Common myeloid progenitor, CD34-positive (primary cell): ENCODE measurements around the gene DCAF5.
"Not testable (repeated sequence)": the region's sequence is repeated elsewhere in the genome, so short reads cannot be mapped to it uniquely, and the experiment has no call there.

Experiments
- CTCF ChIA-PET: fragments of 350-600 bp; sonication (Branson Sonifier 250); formaldehyde crosslinking; loops from one replicate; lab custom pipeline; 2021; ENCODE audit warnings: antibody characterized with exemption; lab: Charles Lee
- POLR2A ChIA-PET: fragments of 350-600 bp; sonication (Branson Sonifier 250); formaldehyde crosslinking; loops from one replicate; lab custom pipeline; 2021; ENCODE audit warnings: antibody characterized with exemption; lab: Charles Lee
- DNase-seq, 3 donors: peaks; one replicate each; pipeline versions ENCODE4 v3.0.0 to v3.0.0-alpha.2; 2013
- H3K27ac ChIP-seq, 2 experiments: 1 replicate in 1 of 2; 2 replicates in 1 of 2; pipeline ENCODE4 v1.7.0; 2013; ENCODE audit warnings: inconsistent platforms in 2 of 2, low read length in 2 of 2, mild to moderate bottlenecking in 2 of 2, low read depth in 1 of 2, moderate library complexity in 1 of 2; ENCODE audit not compliant: severe bottlenecking in 2 of 2, insufficient read depth in 1 of 2, poor library complexity in 1 of 2
- H3K27me3 ChIP-seq, 5 experiments: replicated peaks in 2 of 5; 1 replicate in 3 of 5; 2 replicates in 2 of 5; pipeline versions ENCODE4 v1.6.1 to v1.7.0; 2013; ENCODE audit warnings: low read length in 4 of 5, mild to moderate bottlenecking in 2 of 5, moderate library complexity in 2 of 5, inconsistent platforms in 1 of 5; ENCODE audit not compliant: insufficient read depth in 5 of 5, control insufficient read depth in 4 of 5
- H3K36me3 ChIP-seq, 4 experiments: 1 replicate in 2 of 4; 2 replicates in 2 of 4; pipeline versions ENCODE4 v1.6.1 to v1.7.0; 2013; ENCODE audit warnings: low read length in 3 of 4, control low read depth in 1 of 4, mild to moderate bottlenecking in 1 of 4; ENCODE audit not compliant: control insufficient read depth in 4 of 4, insufficient read depth in 4 of 4
- H3K4me1 ChIP-seq, 4 experiments: 1 replicate in 3 of 4; 2 replicates in 1 of 4; pipeline versions ENCODE4 v1.6.1 to v1.7.1; 2013; ENCODE audit warnings: low read length in 3 of 4, mild to moderate bottlenecking in 3 of 4, control low read depth in 1 of 4, inconsistent platforms in 1 of 4, moderate library complexity in 1 of 4; ENCODE audit not compliant: control insufficient read depth in 4 of 4, insufficient read depth in 4 of 4; ENCODE audit errors: control extremely low read depth in 1 of 4
- H3K4me3 ChIP-seq, 7 experiments: 1 replicate in 4 of 7; 2 replicates in 3 of 7; pipeline versions ENCODE4 v1.5.1 to v1.7.0; 2013; ENCODE audit warnings: mild to moderate bottlenecking in 7 of 7, low read length in 6 of 7, moderate library complexity in 6 of 7, inconsistent platforms in 2 of 7, low read depth in 2 of 7, control low read depth in 1 of 7; ENCODE audit not compliant: insufficient read depth in 4 of 7, control insufficient read depth in 1 of 7; ENCODE audit errors: extremely low read depth in 1 of 7
- H3K9me3 ChIP-seq, 5 experiments: 1 replicate in 4 of 5; 2 replicates in 1 of 5; pipeline versions ENCODE4 v1.6.1 to v1.7.1; 2013; ENCODE audit warnings: low read length in 4 of 5, mild to moderate bottlenecking in 2 of 5, inconsistent platforms in 1 of 5, low read depth in 1 of 5, moderate library complexity in 1 of 5; ENCODE audit not compliant: control insufficient read depth in 4 of 5, insufficient read depth in 2 of 5; ENCODE audit errors: control extremely low read depth in 1 of 5
- WGBS: methylation state at CpG from one replicate; pipeline ENCODE4 v1.1.5; 2013; ENCODE audit not compliant: insufficient coverage; 5-methylcytosine and 5-hydroxymethylcytosine counted together

Gene DCAF5

GRCh38 chr14:69036757-69037506 is 116.0 kb downstream of the DCAF5 start:
- Histone ChIP-seq H3K27ac (no peak overlapping the region), H3K27me3 (no peaks in the 10 kb centered on the region), H3K9me3 (no peaks in the 10 kb centered on the region), H3K36me3 (no peaks in the 10 kb centered on the region), H3K4me1 (peaks cover 0 to 10% (median 2%) of the 10 kb centered on the region in 4 experiments), H3K4me3 (no peak overlapping the region)
- POLR2A ChIA-PET = no interaction called here
- CTCF ChIA-PET = interaction anchor here (0.8 to 1.3 kb wide), 4 partner anchors 13 to 126 kb away, joined by 3 to 4 read pairs (median 3); no protein-coding TSS in a partner anchor
- DNase-seq = no peak
- 99% methylated on average over 8 of the region's 10 CpGs for WGBS

- Histone ChIP-seq H3K9me3 (no peaks in the 10 kb centered on the region), H3K27ac (no peak overlapping the region), H3K27me3 (no peaks in the 10 kb centered on the region), H3K36me3 (no peaks in the 10 kb centered on the region), H3K4me3 (no peak overlapping the region), H3K4me1 (peaks cover 0 to 10% (median 2%) of the 10 kb centered on the region in 4 experiments)
- CTCF ChIA-PET = no interaction called here
- 89% methylated on average over 3 of the region's 7 CpGs for WGBS
- POLR2A ChIA-PET = no interaction called here
- no peak for DNase-seq
Observed at GRCh38 chr14:69034612-69035262, 118.2 kb downstream of the DCAF5 start.

- CTCF ChIA-PET = interaction anchor here (1.0 to 2.0 kb wide), 4 partner anchors 12 to 46 kb away, joined by 3 to 5 read pairs (median 4); no protein-coding TSS in a partner anchor
Observed at GRCh38 chr14:69027242-69027913, 125.5 kb downstream of the DCAF5 start.

GRCh38 chr14:69023035-69023434 is 129.9 kb downstream of the DCAF5 start:
- no peak for DNase-seq
- ChIA-PET POLR2A (no interaction called here), CTCF (interaction anchor here (0.9 kb wide), 1 partner anchor 7 kb away, joined by 3 read pairs; no protein-coding TSS in a partner anchor)
- no peaks in the 10 kb centered on the region for H3K36me3 ChIP-seq
- no peak overlapping the region for H3K4me3 ChIP-seq
- no peaks in the 10 kb centered on the region for H3K9me3 ChIP-seq
- no peaks in the 10 kb centered on the region for H3K4me1 ChIP-seq
- 100% methylated on average over 4 of the region's 4 CpGs for WGBS
- no peaks in the 10 kb centered on the region for H3K27me3 ChIP-seq
- no peak overlapping the region for H3K27ac ChIP-seq

More at GRCh38 chr14:69027242-69027913, 125.5 kb downstream of the DCAF5 start:
- POLR2A ChIA-PET = interaction anchor here (1.1 kb wide), 1 partner anchor 11 kb away, joined by 5 read pairs; no protein-coding TSS in a partner anchor
- no peak for DNase-seq
- 83% methylated on average over 1 of the region's 1 CpG for WGBS
- Histone ChIP-seq H3K4me1 (no peaks in the 10 kb centered on the region), H3K4me3 (no peak overlapping the region), H3K27me3 (no peaks in the 10 kb centered on the region), H3K9me3 (no peaks in the 10 kb centered on the region), H3K27ac (no peak overlapping the region), H3K36me3 (no peaks in the 10 kb centered on the region)

- H3K4me1 ChIP-seq, H3K9me3 ChIP-seq, H3K4me3 ChIP-seq, POLR2A ChIA-PET, H3K36me3 ChIP-seq, CTCF ChIA-PET, H3K27me3 ChIP-seq, H3K27ac ChIP-seq, DNase-seq: not testable (repeated sequence)
- 91% methylated on average over 5 of the region's 8 CpGs for WGBS
Observed at GRCh38 chr14:69022093-69022492, 130.8 kb downstream of the DCAF5 start.

GRCh38 chr14:69017706-69018105 is 135.2 kb downstream of the DCAF5 start:
- Histone ChIP-seq H3K27me3 (no peaks in the 10 kb centered on the region), H3K4me3 (no peak overlapping the region), H3K9me3 (no peaks in the 10 kb centered on the region), H3K4me1 (peaks cover 0 to 14% (median 13%) of the 10 kb centered on the region in 4 experiments), H3K27ac (no peak overlapping the region), H3K36me3 (no peaks in the 10 kb centered on the region)
- no CpG with 5 or more reads among the region's 4 CpGs for WGBS
- no peak for DNase-seq
- ChIA-PET POLR2A (no interaction called here), CTCF (interaction anchor here (1.5 kb wide), 1 partner anchor 25 kb away, joined by 3 read pairs; no protein-coding TSS in a partner anchor)
